NCI-H1436 treated with DMSO at 0.1 percent for 48 hours (cell line): ENCODE measurements around the gene LTBP3.

Experiments
- DNase-seq: peaks from one replicate; lab custom pipeline; 2025; lab: John Stamatoyannopoulos, UW

The LTBP3 gene

DNA sequence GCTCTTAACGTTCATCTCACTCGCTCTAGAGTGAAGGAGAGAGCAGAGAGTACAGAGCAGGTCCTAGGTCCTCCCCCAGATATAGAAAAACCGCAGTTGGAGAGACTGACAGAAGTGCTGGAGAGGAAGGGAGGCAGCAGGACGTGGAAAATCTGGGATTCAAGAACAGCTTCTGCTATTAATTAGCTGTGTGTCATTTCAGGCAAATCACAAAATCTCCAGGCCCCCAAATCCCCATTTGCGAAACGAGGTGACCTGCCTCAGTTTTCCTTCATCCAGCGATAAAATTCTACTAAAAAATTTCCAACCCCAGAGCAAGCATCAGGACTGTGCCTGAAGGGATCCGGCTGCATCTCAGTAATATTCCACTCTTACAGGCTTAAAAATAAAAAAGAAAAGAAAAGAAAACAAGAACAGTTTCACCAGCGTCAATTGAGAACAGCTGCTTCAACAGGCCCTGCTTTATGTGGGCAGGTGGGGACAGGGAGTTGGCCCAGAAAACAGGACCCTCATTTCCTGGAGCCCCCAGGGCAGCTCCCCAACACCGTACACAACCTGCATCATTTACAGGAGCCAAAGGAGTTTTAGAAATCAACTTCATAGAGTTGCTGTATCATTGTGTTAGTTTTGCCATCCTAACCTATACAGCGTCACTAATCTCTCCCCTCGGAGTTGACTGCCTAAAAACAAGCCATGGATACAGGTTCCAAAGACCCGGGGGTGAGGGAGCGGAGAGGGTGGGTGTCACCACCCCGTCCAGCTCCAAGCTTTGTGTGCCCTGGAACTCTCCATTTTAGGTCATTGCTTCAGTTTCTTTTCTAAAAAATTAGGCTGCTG, 61.6 kb downstream of the LTBP3 start:
- DNase-seq, result no peak

DNA sequence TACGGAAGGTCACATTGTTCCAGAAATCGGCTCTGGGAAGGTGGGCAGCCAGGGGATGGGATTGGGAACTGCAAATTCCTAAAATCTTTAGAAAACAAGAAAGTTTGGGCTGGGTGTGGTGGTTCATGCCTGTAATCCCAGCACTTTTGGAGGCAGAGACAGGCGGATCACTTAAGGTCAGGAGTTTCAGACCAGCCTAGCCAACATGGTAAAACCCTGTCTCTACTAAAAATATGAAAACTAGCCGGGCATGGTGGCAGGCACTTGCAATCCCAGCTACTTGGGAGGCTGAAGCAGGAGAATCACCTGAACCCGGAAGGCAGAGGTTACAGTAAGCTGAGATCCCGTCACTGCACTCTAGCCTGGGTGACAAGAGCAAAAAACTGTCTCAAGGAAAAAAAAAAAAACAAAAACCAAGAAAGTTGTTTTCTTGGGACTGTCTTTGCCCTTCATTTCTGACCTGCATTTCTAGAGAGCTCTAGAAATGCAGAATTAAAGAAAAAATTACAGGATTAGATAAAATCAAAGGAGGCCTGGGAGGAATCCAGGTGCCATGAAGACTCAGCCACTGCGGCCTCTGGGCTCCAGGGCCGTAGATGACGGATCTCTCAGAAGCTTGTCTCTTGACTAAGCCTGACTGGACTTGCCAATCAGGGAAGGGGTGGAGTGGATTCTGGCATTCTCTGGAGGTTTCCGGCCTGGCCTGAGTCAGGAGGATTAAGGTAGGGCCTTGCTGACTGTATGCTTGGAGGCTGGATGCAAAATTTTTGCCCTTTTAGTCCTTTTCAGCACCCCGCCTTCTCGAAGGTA, 64.6 kb downstream of the LTBP3 start:
- no peak for DNase-seq

DNA sequence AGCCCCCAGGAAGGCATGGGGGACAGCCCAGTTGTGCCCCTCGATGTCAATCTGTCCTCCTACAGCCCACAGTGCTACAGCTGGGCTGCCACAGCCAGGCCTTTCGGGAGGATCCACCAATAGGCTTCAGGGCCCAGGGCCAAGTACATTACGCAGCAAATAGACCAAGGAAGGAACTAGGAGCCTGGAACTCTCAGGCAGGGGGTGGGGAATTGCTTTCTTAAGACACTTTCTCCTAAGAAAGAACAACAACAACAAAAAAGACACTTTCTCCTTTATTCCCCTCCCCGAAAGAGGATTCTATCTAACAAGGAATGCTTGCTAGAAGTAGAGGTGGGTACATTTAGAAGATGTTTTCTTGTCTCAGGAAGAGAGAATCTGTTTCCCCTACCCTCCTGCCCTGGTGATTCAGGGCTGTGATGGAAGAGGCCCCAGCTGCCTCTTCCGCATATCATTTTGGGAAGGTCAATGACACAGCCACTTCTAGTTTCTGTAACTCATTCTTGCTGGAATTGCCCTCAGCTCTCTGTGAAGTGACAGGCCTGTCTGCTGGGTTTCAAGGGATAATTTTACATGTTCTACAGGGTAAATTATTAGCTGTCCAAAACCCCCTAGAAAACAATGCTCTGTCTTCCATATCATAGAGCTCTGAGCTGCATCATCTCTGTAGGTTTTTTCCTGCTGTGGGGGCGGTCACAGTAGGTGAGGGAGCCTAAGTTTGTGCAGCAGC, 65.4 kb downstream of the LTBP3 start:
- DNase-seq, result no peak

GRCh38 chr11:65492387-65492636, 65.8 kb downstream of the LTBP3 start:
- no peak for DNase-seq

GRCh38 chr11:65491614-65492386, 66.4 kb downstream of the LTBP3 start:
- DNase-seq, result no peak

GRCh38 chr11:65491163-65491465, 67.0 kb downstream of the LTBP3 start:
- DNase-seq, result no peak

- no peak for DNase-seq
These were observed 68.3 kb downstream of the LTBP3 start for GRCh38 chr11:65489706-65490320.

GRCh38 chr11:65489035-65489705, 69.0 kb downstream of the LTBP3 start:
- DNase-seq, result no peak
